GM18951 (cell line): Measurements from ENCODE around the gene DUSP2.

ENCODE experiments used
- POLR2A ChIP-seq: IDR thresholded peaks from 4 replicates; pipeline ENCODE4 v1.6.1; 2011; ENCODE audit warnings: mild to moderate bottlenecking; ENCODE audit not compliant: insufficient read length, insufficient read depth; ENCODE audit errors: extremely low read depth
- in situ Hi-C: fragments of 300-500 bp; cut with MboI; formaldehyde crosslinking; loops from one replicate; pipeline ENCODE4 v1.12.0; 2022; ENCODE audit warnings: low sequenced_read_pairs, mixed read lengths, inconsistent platforms; ENCODE audit not compliant: unreplicated experiment

Gene DUSP2

GRCh38 chr2:96145036-96145847, at the start of gene DUSP2:
TSS of gene DUSP2 (minus strand) at chr2:96145440. CDS start at chr2:96145354, 86 bp downstream.
- in situ Hi-C loops = no loop called here
- peak; percentile 100 for TF ChIP-seq POLR2A

GRCh38 chr2:96191937-96192670, 46.9 kb upstream of the DUSP2 start:
- in situ Hi-C loops = loop anchor here (25.0 kb wide), 1 partner anchor 405 kb away; no protein-coding TSS in a partner anchor
- no peak for TF ChIP-seq POLR2A

- in situ Hi-C loops = loop anchor here (25.0 kb wide), 1 partner anchor 402 kb away; no protein-coding TSS in a partner anchor
- no peak for TF ChIP-seq POLR2A
These were observed 43.7 kb upstream of the DUSP2 start for GRCh38 chr2:96188821-96189526.

- in situ Hi-C loops = loop anchor here (25.0 kb wide), 1 partner anchor 399 kb away; no protein-coding TSS in a partner anchor
- no peak for TF ChIP-seq POLR2A
These were observed 41.3 kb upstream of the DUSP2 start for GRCh38 chr2:96186562-96186961.

- in situ Hi-C loops = loop anchor here (25.0 kb wide), 1 partner anchor 398 kb away; no protein-coding TSS in a partner anchor
- TF ChIP-seq POLR2A = no peak
These were observed 40.3 kb upstream of the DUSP2 start for GRCh38 chr2:96185516-96185915.

GRCh38 chr2:96184989-96185388, 39.7 kb upstream of the DUSP2 start:
- in situ Hi-C loops = loop anchor here (25.0 kb wide), 1 partner anchor 398 kb away; no protein-coding TSS in a partner anchor
- no peak for TF ChIP-seq POLR2A

- in situ Hi-C loops = loop anchor here (25.0 kb wide), 1 partner anchor 397 kb away; no protein-coding TSS in a partner anchor
- TF ChIP-seq POLR2A = peak; percentile 18
These were observed 38.9 kb upstream of the DUSP2 start for GRCh38 chr2:96184188-96184587.

GRCh38 chr2:96181529-96181928, 36.3 kb upstream of the DUSP2 start:
- in situ Hi-C loops = loop anchor here (25.0 kb wide), 1 partner anchor 394 kb away; no protein-coding TSS in a partner anchor

GRCh38 chr2:96180521-96180920, 35.3 kb upstream of the DUSP2 start:
- in situ Hi-C loops = loop anchor here (25.0 kb wide), 1 partner anchor 393 kb away; no protein-coding TSS in a partner anchor
- TF ChIP-seq POLR2A = no peak

More at GRCh38 chr2:96181529-96181928, 36.3 kb upstream of the DUSP2 start:
- no peak for TF ChIP-seq POLR2A

- in situ Hi-C loops = loop anchor here (25.0 kb wide), 1 partner anchor 393 kb away; no protein-coding TSS in a partner anchor
- TF ChIP-seq POLR2A = no peak
These were observed 34.8 kb upstream of the DUSP2 start for GRCh38 chr2:96180002-96180401.

GRCh38 chr2:96176661-96177060, 31.4 kb upstream of the DUSP2 start:
- no peak for TF ChIP-seq POLR2A
- in situ Hi-C loops = loop anchor here (25.0 kb wide), 1 partner anchor 389 kb away; no protein-coding TSS in a partner anchor

GRCh38 chr2:96175951-96176350, 30.7 kb upstream of the DUSP2 start:
- in situ Hi-C loops = loop anchor here (25.0 kb wide), 1 partner anchor 389 kb away; no protein-coding TSS in a partner anchor
- TF ChIP-seq POLR2A = no peak
